ENCODE data around the gene ANXA2.

The ANXA2 gene

GRCh38 chr15:60324706-60325438, 72.9 kb downstream of the ANXA2 start:
- ATAC-seq (ENCODE audit: low read depth) = no peak
- Mint-ChIP-seq H3K27me3 (peaks cover 10% of the 10 kb centered on the region), H3K4me3 (no peak overlapping the region), H3K36me3 (no peaks in the 10 kb centered on the region), H3K4me1 (no peaks in the 10 kb centered on the region), H3K27ac (no peak overlapping the region), H3K9me3 (no peaks in the 10 kb centered on the region)
- DNase-seq (ENCODE audit: low spot score in 2 of 2) = no peak

GRCh38 chr15:60323322-60323721, 74.5 kb downstream of the ANXA2 start:
- no peak for ATAC-seq (ENCODE audit: low read depth)
- H3K4me3 Mint-ChIP-seq = no peak overlapping the region
- H3K27ac Mint-ChIP-seq = no peak overlapping the region
- H3K36me3 Mint-ChIP-seq = no peaks in the 10 kb centered on the region
- no peak for DNase-seq (ENCODE audit: low spot score in 2 of 2)
- peaks cover 10% of the 10 kb centered on the region for H3K27me3 Mint-ChIP-seq
- no peaks in the 10 kb centered on the region for H3K9me3 Mint-ChIP-seq
- no peaks in the 10 kb centered on the region for H3K4me1 Mint-ChIP-seq

- Mint-ChIP-seq H3K4me1 (no peaks in the 10 kb centered on the region), H3K27me3 (peaks cover 8% of the 10 kb centered on the region), H3K9me3 (no peaks in the 10 kb centered on the region), H3K36me3 (no peaks in the 10 kb centered on the region), H3K4me3 (no peak overlapping the region), H3K27ac (no peak overlapping the region)
- ATAC-seq (ENCODE audit: low read depth) = no peak
- no peak for DNase-seq (ENCODE audit: low spot score in 2 of 2)
These were observed 77.4 kb downstream of the ANXA2 start for GRCh38 chr15:60320365-60320764.

- no peak overlapping the region for H3K27ac Mint-ChIP-seq
- DNase-seq (ENCODE audit: low spot score in 2 of 2) (no peak), ATAC-seq (ENCODE audit: low read depth) (no peak)
- H3K36me3 Mint-ChIP-seq = no peaks in the 10 kb centered on the region
- no peaks in the 10 kb centered on the region for H3K9me3 Mint-ChIP-seq
- H3K4me3 Mint-ChIP-seq = no peak overlapping the region
- no peaks in the 10 kb centered on the region for H3K4me1 Mint-ChIP-seq
- H3K27me3 Mint-ChIP-seq = peaks cover 8% of the 10 kb centered on the region
These were observed 79.4 kb downstream of the ANXA2 start for GRCh38 chr15:60318216-60318867.

- H3K9me3 Mint-ChIP-seq = no peaks in the 10 kb centered on the region
- peaks cover 9% of the 10 kb centered on the region for H3K27me3 Mint-ChIP-seq
- H3K4me3 Mint-ChIP-seq = no peak overlapping the region
- no peaks in the 10 kb centered on the region for H3K36me3 Mint-ChIP-seq
- no peak overlapping the region for H3K27ac Mint-ChIP-seq
- no peaks in the 10 kb centered on the region for H3K4me1 Mint-ChIP-seq
- DNase-seq (ENCODE audit: low spot score in 2 of 2) (no peak), ATAC-seq (ENCODE audit: low read depth) (no peak)
These were observed 80.8 kb downstream of the ANXA2 start for GRCh38 chr15:60316961-60317360.

- no peaks in the 10 kb centered on the region for H3K9me3 Mint-ChIP-seq
- H3K4me3 Mint-ChIP-seq = no peak overlapping the region
- no peak overlapping the region for H3K27ac Mint-ChIP-seq
- peaks cover 10% of the 10 kb centered on the region for H3K27me3 Mint-ChIP-seq
- H3K36me3 Mint-ChIP-seq = no peaks in the 10 kb centered on the region
- DNase-seq (ENCODE audit: low spot score in 2 of 2) = no peak
- H3K4me1 Mint-ChIP-seq = no peaks in the 10 kb centered on the region
- ATAC-seq (ENCODE audit: low read depth) = no peak
These were observed 81.9 kb downstream of the ANXA2 start for GRCh38 chr15:60315878-60316277.

GRCh38 chr15:60313906-60314305, 83.9 kb downstream of the ANXA2 start:
- H3K27ac Mint-ChIP-seq = no peak overlapping the region
- no peak overlapping the region for H3K4me3 Mint-ChIP-seq
- peaks cover 14% of the 10 kb centered on the region for H3K27me3 Mint-ChIP-seq
- no peaks in the 10 kb centered on the region for H3K36me3 Mint-ChIP-seq
- H3K9me3 Mint-ChIP-seq = no peaks in the 10 kb centered on the region
- ATAC-seq (ENCODE audit: low read depth) (no peak), DNase-seq (ENCODE audit: low spot score in 2 of 2) (no peak)
- H3K4me1 Mint-ChIP-seq = no peaks in the 10 kb centered on the region

- Mint-ChIP-seq H3K4me3 (no peak overlapping the region), H3K27ac (no peak overlapping the region), H3K27me3 (peaks cover 16% of the 10 kb centered on the region), H3K36me3 (peaks cover 2% of the 10 kb centered on the region), H3K4me1 (no peaks in the 10 kb centered on the region), H3K9me3 (peaks cover 3% of the 10 kb centered on the region)
- DNase-seq (ENCODE audit: low spot score in 2 of 2) (no peak), ATAC-seq (ENCODE audit: low read depth) (no peak)
These were observed 90.8 kb downstream of the ANXA2 start for GRCh38 chr15:60307034-60307433.

- Mint-ChIP-seq H3K4me3 (no peak overlapping the region), H3K9me3 (peaks cover 3% of the 10 kb centered on the region), H3K4me1 (no peaks in the 10 kb centered on the region), H3K27me3 (peaks cover 7% of the 10 kb centered on the region), H3K36me3 (peaks cover 2% of the 10 kb centered on the region), H3K27ac (no peak overlapping the region)
- ATAC-seq (ENCODE audit: low read depth) (no peak), DNase-seq (ENCODE audit: low spot score in 2 of 2) (no peak)
These were observed 96.8 kb downstream of the ANXA2 start for GRCh38 chr15:60301024-60301423.

- no peak overlapping the region for H3K4me3 Mint-ChIP-seq
- no peak overlapping the region for H3K27ac Mint-ChIP-seq
- H3K4me1 Mint-ChIP-seq = no peaks in the 10 kb centered on the region
- H3K27me3 Mint-ChIP-seq = peaks cover 5% of the 10 kb centered on the region
- DNase-seq (ENCODE audit: low spot score in 2 of 2) = no peak
- peaks cover 10% of the 10 kb centered on the region for H3K9me3 Mint-ChIP-seq
- ATAC-seq (ENCODE audit: low read depth) = no peak
- H3K36me3 Mint-ChIP-seq = peaks cover 2% of the 10 kb centered on the region
These were observed 98.2 kb downstream of the ANXA2 start for GRCh38 chr15:60299452-60300047.

Measured in memory B cell (primary cell).